Psoas muscle (tissue), 8 donors: ENCODE results near the gene MYO7A. TPM values are rescaled to one million over a fixed set of nuclear protein-coding genes. Genes with fewer than 3 reads are reported as not detected.
A peak's percentile ranks its signal among the peaks of the same experiment; 100 is the strongest.

Experiments used
- ATAC-seq, 4 donors: fragments of 200-7000 bp; cut with Tn5 transposase; one replicate each; pipeline ENCODE4 v1.9.1; 2020; ENCODE audit warnings: moderate library complexity in 3 of 4, mild to moderate bottlenecking in 2 of 4
- DNase-seq, 2 donors: peaks; one replicate each; pipeline ENCODE4 v3.0.0-alpha.2; 2020
- H3K27ac ChIP-seq: fragments of 200-600 bp; one replicate; pipeline ENCODE4 v1.8.0; 2022
- H3K27me3 ChIP-seq, 3 donors: fragments of 200-600 bp in 1 of 3; one replicate each; pipeline versions ENCODE4 v1.6.1 to v1.8.0; 2013 to 2022; ENCODE audit warnings: low read length in 2 of 3, mild to moderate bottlenecking in 2 of 3, moderate library complexity in 1 of 3; ENCODE audit not compliant: insufficient read depth in 3 of 3
- H3K36me3 ChIP-seq, 2 donors: fragments of 200-600 bp in 1 of 2; one replicate each; pipeline versions ENCODE4 v1.6.1 to v1.8.0; 2013 to 2022; ENCODE audit warnings: low read depth in 1 of 2, mild to moderate bottlenecking in 1 of 2, moderate library complexity in 1 of 2; ENCODE audit not compliant: insufficient read depth in 1 of 2
- H3K4me1 ChIP-seq: fragments of 200-600 bp; one replicate; pipeline ENCODE4 v1.8.0; 2022
- H3K4me3 ChIP-seq: fragments of 200-600 bp; one replicate; pipeline ENCODE4 v1.8.0; 2022; ENCODE audit warnings: mild to moderate bottlenecking
- H3K9me3 ChIP-seq: fragments of 200-600 bp; one replicate; pipeline ENCODE4 v1.8.0; 2022
- CTCF ChIP-seq: fragments of 200-600 bp; IDR thresholded peaks from one replicate; pipeline ENCODE4 v1.8.0; 2022; ENCODE audit warnings: antibody characterized with exemption
- WGBS, 3 donors: extraction: QIAGEN DNeasy Blood & Tissue Kit; methylation state at CpG; one replicate each; pipeline versions ENCODE4 v1.1.6 to v1.1.7; 2013; 5-methylcytosine and 5-hydroxymethylcytosine counted together
- intact Hi-C, 2 donors: fragments of 100-400 bp; cut with DNase I; formaldehyde crosslinking; loops; one replicate each; pipeline versions ENCODE4 v1.11.0 to v1.14.2; 2022
- polyA plus RNA-seq, 3 donors: library from polyadenylated mRNA; stranded (reverse); fragments of 200-250 nt; gene quantifications; one replicate each; pipeline ENCODE4 v1.2.3, GENCODE V29; 2013
- total RNA-seq, 4 donors: library from RNA; stranded (reverse); fragmentation: NEBNext Ultra II Directional in 2 of 4; extraction: Animal tissue kit (Norgen Biotek cat#: 25700) in 2 of 4; gene quantifications; one replicate each; pipeline versions ENCODE4 v1.2.1 to v1.2.4, GENCODE V29; 2021 to 2023
- donor health status: healthy with polysubstance abuse.
- donor health status: DM: no; HTN: no; CAD: no; lungs with moderate emphysema.
- donor health status: Bipolar disorder and iron deficiency.
- donor health status: healthy.
- donor health status: DM: yes; HTN: yes; CAD: no.
- donor health status: DM: no; HTN: no; CAD: no.
- donor health status: DM: no; HTN: no; CAD: no.
- donor health status: DM: yes; HTN: yes; CAD: no.

MYO7A gene
- total and polyA plus RNA-seq, 7 donors: 0.62 to 3.0 (median 2.3) TPM

- no peak overlapping the region for H3K27ac ChIP-seq
- no peaks in the 10 kb centered on the region for H3K27me3 ChIP-seq
- H3K36me3 ChIP-seq: no peaks in the 10 kb centered on the region
- intact Hi-C loops: loop anchor here in 1 of 2 donors (5.0 kb wide), 1 partner anchor 350 kb away; no protein-coding TSS in a partner anchor
- TF ChIP-seq CTCF: no peak
- H3K4me1 ChIP-seq: no peaks in the 10 kb centered on the region
- DNase-seq: peak in 1 of 2 donors; percentile 46
- no peak for ATAC-seq
- H3K9me3 ChIP-seq: no peaks in the 10 kb centered on the region
- 88 to 93% (median 91%) methylated on average over 14 of the region's 14 CpGs for WGBS, 3 donors
- no peak overlapping the region for H3K4me3 ChIP-seq
Observed at GRCh38 chr11:77197626-77198320, 69.7 kb downstream of the MYO7A start.

- no peaks in the 10 kb centered on the region for H3K36me3 ChIP-seq
- intact Hi-C loops: loop anchor here in 1 of 2 donors (5.0 kb wide), 1 partner anchor 349 kb away; no protein-coding TSS in a partner anchor
- no peaks in the 10 kb centered on the region for H3K9me3 ChIP-seq
- H3K27me3 ChIP-seq: no peaks in the 10 kb centered on the region
- no peaks in the 10 kb centered on the region for H3K4me1 ChIP-seq
- TF ChIP-seq CTCF: no peak
- H3K27ac ChIP-seq: no peak overlapping the region
- H3K4me3 ChIP-seq: no peak overlapping the region
- 80 to 83% (median 82%) methylated on average over 11 of the region's 11 CpGs for whole genome bisulfite sequencing, 3 donors
- ATAC-seq (no peak), DNase-seq (no peak)
Observed at GRCh38 chr11:77198440-77198849, 70.4 kb downstream of the MYO7A start.

DNA sequence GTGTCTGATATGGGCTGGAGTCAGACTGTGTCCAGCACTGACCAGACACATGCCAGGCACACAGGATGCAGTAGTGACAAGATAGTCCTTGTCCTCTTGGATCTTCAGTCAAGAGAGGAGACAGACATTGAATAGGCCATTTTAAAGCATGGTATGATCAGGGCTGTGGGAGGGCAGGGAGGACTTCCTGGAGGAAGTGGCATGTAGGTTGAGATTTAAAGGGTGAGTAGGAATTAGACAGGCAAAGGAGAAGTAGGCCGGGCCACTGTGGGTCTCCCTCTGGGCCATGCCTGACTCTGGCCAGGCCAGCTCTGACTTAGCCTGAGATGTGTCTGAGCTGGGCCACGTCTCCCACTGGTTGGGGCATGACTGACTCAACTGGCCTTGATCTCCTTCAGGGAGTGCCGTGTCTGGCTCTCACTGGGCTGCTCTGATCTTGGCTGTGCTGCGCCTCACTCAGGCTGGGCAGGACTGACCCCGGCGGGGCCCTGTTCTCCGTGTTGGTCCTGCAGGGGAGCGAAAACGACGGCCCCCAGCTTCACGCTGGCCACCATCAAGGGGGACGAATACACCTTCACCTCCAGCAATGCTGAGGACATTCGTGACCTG is 71.2 kb downstream of the MYO7A start:
- no peak overlapping the region for H3K27ac ChIP-seq
- WGBS, 3 donors: 93 to 96% (median 96%) methylated on average over 13 of the region's 13 CpGs
- H3K4me3 ChIP-seq: no peak overlapping the region
- H3K9me3 ChIP-seq: no peaks in the 10 kb centered on the region
- intact Hi-C loops: loop anchor here in 1 of 2 donors (5.0 kb wide), 1 partner anchor 348 kb away; no protein-coding TSS in a partner anchor
- DNase-seq (peak in 1 of 2 donors; percentile 46), ATAC-seq (no peak)
- no peaks in the 10 kb centered on the region for H3K4me1 ChIP-seq
- no peak for TF ChIP-seq CTCF
- no peaks in the 10 kb centered on the region for H3K27me3 ChIP-seq
- no peaks in the 10 kb centered on the region for H3K36me3 ChIP-seq

GRCh38 chr11:77200351-77201268 is 72.6 kb downstream of the MYO7A start:
- intact Hi-C loops: no loop called here
- WGBS, 3 donors: 76 to 80% (median 77%) methylated on average over 12 of the region's 12 CpGs

More at GRCh38 chr11:77200351-77201268, 72.6 kb downstream of the MYO7A start:
- ATAC-seq (no peak), DNase-seq (peak in 1 of 2 donors; percentile 34)
- H3K9me3 ChIP-seq: no peaks in the 10 kb centered on the region
- H3K27me3 ChIP-seq: no peaks in the 10 kb centered on the region
- H3K27ac ChIP-seq: no peak overlapping the region
- TF ChIP-seq CTCF: no peak
- H3K4me3 ChIP-seq: no peak overlapping the region
- no peaks in the 10 kb centered on the region for H3K4me1 ChIP-seq
- H3K36me3 ChIP-seq: no peaks in the 10 kb centered on the region
